KMS-11 (cell line): Measurements from ENCODE around the gene GAPDHS.

Experiments used
- H2AFZ ChIP-seq: fragments of 200-600 bp; sonication (generic); 2 replicates; pipeline ENCODE4 v1.6.1; 2016; ENCODE audit warnings: antibody characterized with exemption, mixed run types, low read depth
- H3K27ac ChIP-seq: fragments of 200-600 bp; sonication (generic); 2 replicates; pipeline ENCODE4 v1.6.1; 2016; ENCODE audit warnings: mild to moderate bottlenecking, mixed run types
- H3K27me3 ChIP-seq: fragments of 200-600 bp; sonication (generic); 2 replicates; pipeline ENCODE4 v1.6.1; 2017; ENCODE audit warnings: mild to moderate bottlenecking, low read depth, mixed run types, moderate library complexity; ENCODE audit not compliant: insufficient read depth
- H3K36me3 ChIP-seq: fragments of 200-600 bp; sonication (generic); 2 replicates; pipeline ENCODE4 v1.6.1; 2017; ENCODE audit warnings: mild to moderate bottlenecking, mixed run types; ENCODE audit not compliant: insufficient read depth
- H3K4me1 ChIP-seq: fragments of 200-600 bp; sonication (generic); 2 replicates; pipeline ENCODE4 v1.6.1; 2016; ENCODE audit warnings: mild to moderate bottlenecking, low read depth, mixed run types; ENCODE audit not compliant: poor library complexity, severe bottlenecking
- H3K4me2 ChIP-seq: fragments of 200-600 bp; sonication (generic); 2 replicates; pipeline ENCODE4 v1.7.0; 2016; ENCODE audit warnings: mild to moderate bottlenecking, mixed run types
- H3K4me3 ChIP-seq: fragments of 200-600 bp; sonication (generic); IDR thresholded peaks from 2 replicates; pipeline ENCODE4 v1.6.1; 2017; ENCODE audit warnings: low read depth, low read length, mixed read lengths; ENCODE audit not compliant: insufficient read depth
- H3K79me2 ChIP-seq: fragments of 200-600 bp; sonication (generic); 2 replicates; pipeline ENCODE4 v1.6.1; 2016; ENCODE audit warnings: low read depth, mixed run types; ENCODE audit not compliant: insufficient read depth
- H3K9ac ChIP-seq: fragments of 200-600 bp; sonication (generic); 2 replicates; pipeline ENCODE4 v1.6.1; 2016; ENCODE audit warnings: mild to moderate bottlenecking, mixed run types
- H4K20me1 ChIP-seq: fragments of 200-600 bp; sonication (generic); 2 replicates; pipeline ENCODE4 v1.6.1; 2016; ENCODE audit warnings: mild to moderate bottlenecking, mixed run types; ENCODE audit not compliant: insufficient read depth
- TF ChIP-seq, protein P1 (sequence below): fragments of 200-600 bp; sonication (generic); conservative IDR thresholded peaks from 2 replicates; pipeline ENCODE4 v1.6.1; 2017; ENCODE audit warnings: low read depth, mild to moderate bottlenecking, antibody characterized with exemption, low read length, moderate library complexity, mixed read lengths

GAPDHS gene

DNA sequence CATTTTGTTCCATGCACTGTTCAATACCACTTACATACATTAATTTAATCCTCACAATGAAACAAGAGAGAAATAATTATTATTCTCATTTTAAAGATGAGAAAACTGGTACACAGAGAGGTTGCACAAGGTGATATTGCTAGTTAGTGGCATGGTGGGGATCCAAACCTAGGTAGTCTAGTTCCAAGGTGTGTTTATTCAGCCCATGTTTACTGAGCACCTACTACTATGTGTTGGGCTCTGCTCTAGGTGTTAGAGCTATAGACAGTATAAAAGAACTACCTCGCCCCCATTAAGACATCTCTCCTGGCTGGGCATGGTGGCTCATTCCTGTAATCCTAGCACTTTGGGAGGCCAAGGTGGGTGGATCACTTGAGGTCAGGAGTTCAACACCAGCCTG, 49.5 kb downstream of the GAPDHS start:
- no peaks in the 10 kb centered on the region for H4K20me1 ChIP-seq
- no peaks in the 10 kb centered on the region for H3K79me2 ChIP-seq
- H3K27me3 ChIP-seq: peaks cover 31% of the 10 kb centered on the region; the same call in 1 of the 2 replicates
- H3K27ac ChIP-seq: no peak overlapping the region
- no peak overlapping the region for H3K4me2 ChIP-seq
- TF ChIP-seq, protein P1, sequence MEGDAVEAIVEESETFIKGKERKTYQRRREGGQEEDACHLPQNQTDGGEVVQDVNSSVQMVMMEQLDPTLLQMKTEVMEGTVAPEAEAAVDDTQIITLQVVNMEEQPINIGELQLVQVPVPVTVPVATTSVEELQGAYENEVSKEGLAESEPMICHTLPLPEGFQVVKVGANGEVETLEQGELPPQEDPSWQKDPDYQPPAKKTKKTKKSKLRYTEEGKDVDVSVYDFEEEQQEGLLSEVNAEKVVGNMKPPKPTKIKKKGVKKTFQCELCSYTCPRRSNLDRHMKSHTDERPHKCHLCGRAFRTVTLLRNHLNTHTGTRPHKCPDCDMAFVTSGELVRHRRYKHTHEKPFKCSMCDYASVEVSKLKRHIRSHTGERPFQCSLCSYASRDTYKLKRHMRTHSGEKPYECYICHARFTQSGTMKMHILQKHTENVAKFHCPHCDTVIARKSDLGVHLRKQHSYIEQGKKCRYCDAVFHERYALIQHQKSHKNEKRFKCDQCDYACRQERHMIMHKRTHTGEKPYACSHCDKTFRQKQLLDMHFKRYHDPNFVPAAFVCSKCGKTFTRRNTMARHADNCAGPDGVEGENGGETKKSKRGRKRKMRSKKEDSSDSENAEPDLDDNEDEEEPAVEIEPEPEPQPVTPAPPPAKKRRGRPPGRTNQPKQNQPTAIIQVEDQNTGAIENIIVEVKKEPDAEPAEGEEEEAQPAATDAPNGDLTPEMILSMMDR: no peak
- H3K9ac ChIP-seq: no peak overlapping the region
- no peaks in the 10 kb centered on the region for H3K36me3 ChIP-seq
- no peak overlapping the region for H3K4me3 ChIP-seq
- no peak overlapping the region for H2AFZ ChIP-seq
- no peaks in the 10 kb centered on the region for H3K4me1 ChIP-seq

DNA sequence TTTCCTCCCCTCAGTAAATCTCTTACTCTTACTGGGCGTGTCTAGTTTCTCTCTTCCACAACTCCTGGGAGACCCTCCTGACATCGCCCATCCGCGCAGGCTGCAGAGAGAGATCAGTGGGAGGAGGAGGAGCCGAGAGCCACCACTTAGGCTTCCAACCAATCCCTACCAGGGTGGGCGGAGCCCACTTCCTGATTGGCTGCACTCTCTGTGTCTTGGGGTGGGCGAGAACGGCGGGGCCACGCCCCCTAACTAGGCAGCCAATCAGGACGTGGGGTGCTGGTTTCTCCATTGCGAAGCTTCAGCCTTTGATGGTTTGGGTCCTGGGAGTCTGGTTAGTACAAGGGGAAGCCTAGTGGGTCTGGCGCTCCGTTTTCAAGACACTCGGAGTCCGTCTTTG, 52.6 kb downstream of the GAPDHS start, which contains the start of gene PMIS2:
Gene PMIS2 (plus strand): TSS at position 326 of the 400 bp plus-strand sequence. CDS start 87 bp downstream, outside the sequence.
- H3K4me1 ChIP-seq: no peaks in the 10 kb centered on the region

DNA sequence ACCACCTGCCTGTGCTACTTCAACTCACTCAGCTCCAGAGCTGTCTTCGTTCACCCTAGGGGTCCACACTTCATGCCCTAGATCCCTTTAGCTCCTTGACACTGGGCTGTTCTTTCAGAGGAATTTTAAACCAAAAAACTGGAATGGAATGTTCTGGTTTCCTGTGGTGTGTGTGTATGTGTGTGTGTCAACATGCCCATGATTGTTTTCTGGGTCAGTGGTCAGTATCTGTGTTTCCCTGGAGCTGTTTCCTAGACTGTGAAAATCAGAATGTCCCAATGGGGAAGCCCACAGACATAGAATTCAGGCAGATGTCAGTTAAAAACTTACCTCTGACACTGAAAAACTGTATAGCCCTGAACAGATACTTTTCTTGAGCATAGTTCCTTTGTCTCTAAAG, 54.1 kb downstream of the GAPDHS start:
- Histone ChIP-seq H3K27ac (no peak overlapping the region), H2AFZ (no peak overlapping the region), H4K20me1 (no peaks in the 10 kb centered on the region), H3K9ac (no peak overlapping the region), H3K79me2 (no peaks in the 10 kb centered on the region), H3K27me3 (peaks cover 32% of the 10 kb centered on the region; the same call in 1 of the 2 replicates), H3K36me3 (no peaks in the 10 kb centered on the region), H3K4me3 (no peak overlapping the region), H3K4me1 (no peaks in the 10 kb centered on the region), H3K4me2 (no peak overlapping the region)
- TF ChIP-seq, protein P1: no peak

More for the DNA sequence above, 52.6 kb downstream of the GAPDHS start, which contains the start of gene PMIS2:
- H3K27me3 ChIP-seq: peaks cover 32% of the 10 kb centered on the region; the same call in 1 of the 2 replicates
- no peaks in the 10 kb centered on the region for H3K36me3 ChIP-seq
- H3K4me2 ChIP-seq: no peak within 1 kb of the TSS
- H3K9ac ChIP-seq: no peak within 1 kb of the TSS
- no peak within 1 kb of the TSS for H2AFZ ChIP-seq
- H3K27ac ChIP-seq: no peak within 1 kb of the TSS
- H3K79me2 ChIP-seq: no peaks in the 10 kb centered on the region
- H4K20me1 ChIP-seq: no peaks in the 10 kb centered on the region
- TF ChIP-seq, protein P1: no peak
- H3K4me3 ChIP-seq: no peak within 1 kb of the TSS

DNA sequence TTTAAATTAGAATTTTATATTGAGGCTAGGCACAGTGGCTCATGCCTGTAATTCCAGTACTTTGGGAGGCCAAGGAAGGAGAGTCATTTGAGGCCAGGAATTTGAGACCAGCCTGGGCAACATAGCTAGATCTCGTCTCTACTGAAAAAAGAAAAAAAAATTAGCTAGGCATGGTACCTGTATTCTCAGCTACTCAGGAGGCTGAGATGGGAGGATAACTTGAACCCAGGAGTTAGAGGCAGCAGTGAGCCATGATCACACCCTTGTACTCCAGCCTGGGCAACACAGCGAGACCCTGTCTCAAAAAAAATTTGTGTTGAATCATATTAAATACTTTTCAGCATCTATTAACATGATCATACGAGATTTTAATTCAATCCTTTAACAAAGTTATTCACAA, 57.6 kb downstream of the GAPDHS start:
- Histone ChIP-seq H3K27me3 (peaks cover 12% of the 10 kb centered on the region; the same call in 1 of the 2 replicates), H3K4me3 (no peak overlapping the region), H3K4me2 (no peak overlapping the region), H2AFZ (no peak overlapping the region), H3K79me2 (no peaks in the 10 kb centered on the region), H3K4me1 (no peaks in the 10 kb centered on the region), H3K9ac (no peak overlapping the region), H4K20me1 (no peaks in the 10 kb centered on the region), H3K27ac (no peak overlapping the region), H3K36me3 (no peaks in the 10 kb centered on the region)
- TF ChIP-seq, protein P1: no peak
